Activated T-cell treated with anti-CD3 and anti-CD28 coated beads, Interleukin-2, amount 50 U/mL, for 4 hours (primary cell): Measurements from ENCODE around the gene PDE11A. TPM values are rescaled to one million over a fixed set of nuclear protein-coding genes. Genes with fewer than 3 reads are reported as not detected.
A peak's percentile ranks its signal among the peaks of the same experiment; 100 is the strongest.

ENCODE experiments used
- ATAC-seq, 2 donors: fragments of 200-7000 bp; cut with Tn5 transposase; one replicate each; pipeline ENCODE4 v1.10.0; 2021
- DNase-seq: peaks from one replicate; pipeline ENCODE4 v3.0.0-alpha.2; 2020
- H3K27me3 Mint-ChIP-seq: one replicate; pipeline ENCODE4 v1.8.0; 2021; ENCODE audit warnings: low read depth, mixed read lengths
- H3K36me3 Mint-ChIP-seq: one replicate; pipeline ENCODE4 v1.8.0; 2022; ENCODE audit warnings: mixed read lengths; ENCODE audit not compliant: insufficient read depth
- H3K4me1 Mint-ChIP-seq: one replicate; pipeline ENCODE4 v1.8.0; 2021; ENCODE audit warnings: low read depth, mixed read lengths
- H3K4me3 Mint-ChIP-seq: one replicate; pipeline ENCODE4 v1.8.0; 2021; ENCODE audit warnings: mild to moderate bottlenecking, moderate library complexity, mixed read lengths
- H3K9me3 Mint-ChIP-seq: one replicate; pipeline ENCODE4 v1.8.0; 2021; ENCODE audit warnings: mixed read lengths
- total RNA-seq, 3 donors: library from RNA; stranded (reverse); gene quantifications; one replicate each; pipeline ENCODE4 v1.2.1, GENCODE V29; 2021

Gene PDE11A
- total RNA-seq, 3 donors from 2014 or later, result not detected

DNA sequence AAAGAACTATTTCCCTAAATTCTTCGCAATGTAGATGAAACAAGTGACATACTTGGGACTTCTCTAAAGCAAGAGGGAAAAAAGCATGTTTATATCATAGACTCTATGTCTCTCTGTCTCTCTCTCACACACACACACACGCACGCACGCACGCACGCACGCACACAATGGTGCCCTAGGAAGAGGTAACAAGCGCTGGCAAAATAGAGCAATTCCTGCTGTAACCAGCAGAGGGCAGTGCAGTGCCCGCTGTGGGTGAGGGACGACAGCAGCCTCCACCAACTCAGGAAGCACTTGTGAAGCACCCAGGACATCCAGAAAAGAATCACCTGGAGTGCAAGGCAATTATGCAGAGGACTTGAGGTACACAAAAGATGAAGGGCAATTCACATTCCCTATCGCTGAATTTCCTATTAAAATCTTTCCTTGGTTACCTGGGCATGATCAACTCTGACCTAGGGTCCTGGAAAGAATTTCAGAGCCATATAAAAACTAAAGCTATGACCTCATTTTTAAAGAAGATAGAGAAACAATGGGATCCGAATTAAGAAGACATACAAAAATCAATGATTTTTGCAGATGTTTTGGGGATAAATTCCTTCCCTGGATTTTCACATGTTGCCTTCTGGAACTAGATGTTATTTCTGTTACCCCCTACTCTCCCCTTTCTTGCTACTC lies 166.4 kb downstream of the PDE11A start:
- Mint-ChIP-seq H3K4me3 (no peak overlapping the region), H3K27me3 (peaks cover 4% of the 10 kb centered on the region), H3K9me3 (no peaks in the 10 kb centered on the region), H3K4me1 (peaks cover 4% of the 10 kb centered on the region), H3K36me3 (no peaks in the 10 kb centered on the region)
- peak; percentile 66 to 79 for ATAC-seq
- peak; percentile 40 for DNase-seq

DNA sequence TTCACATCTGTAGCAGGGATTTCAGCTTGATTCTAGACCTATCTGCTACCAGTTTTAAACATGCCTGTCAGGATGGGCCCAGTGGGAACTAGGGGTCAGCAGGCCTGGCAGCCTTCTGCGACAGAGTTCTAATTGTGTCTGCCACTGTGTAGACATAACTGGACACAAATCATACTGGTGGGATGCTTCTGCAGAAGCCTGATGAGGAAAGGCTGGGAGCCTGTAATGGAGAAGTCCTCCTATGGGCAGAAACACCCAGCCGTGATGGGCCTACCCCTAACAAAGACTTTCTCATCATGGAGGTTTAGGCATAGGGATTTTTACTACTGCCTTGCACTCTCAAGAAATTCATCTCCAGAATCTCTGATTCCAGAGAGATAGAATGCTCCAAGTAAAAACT lies 166.9 kb downstream of the PDE11A start:
- DNase-seq (no peak), ATAC-seq (no peak)

DNA sequence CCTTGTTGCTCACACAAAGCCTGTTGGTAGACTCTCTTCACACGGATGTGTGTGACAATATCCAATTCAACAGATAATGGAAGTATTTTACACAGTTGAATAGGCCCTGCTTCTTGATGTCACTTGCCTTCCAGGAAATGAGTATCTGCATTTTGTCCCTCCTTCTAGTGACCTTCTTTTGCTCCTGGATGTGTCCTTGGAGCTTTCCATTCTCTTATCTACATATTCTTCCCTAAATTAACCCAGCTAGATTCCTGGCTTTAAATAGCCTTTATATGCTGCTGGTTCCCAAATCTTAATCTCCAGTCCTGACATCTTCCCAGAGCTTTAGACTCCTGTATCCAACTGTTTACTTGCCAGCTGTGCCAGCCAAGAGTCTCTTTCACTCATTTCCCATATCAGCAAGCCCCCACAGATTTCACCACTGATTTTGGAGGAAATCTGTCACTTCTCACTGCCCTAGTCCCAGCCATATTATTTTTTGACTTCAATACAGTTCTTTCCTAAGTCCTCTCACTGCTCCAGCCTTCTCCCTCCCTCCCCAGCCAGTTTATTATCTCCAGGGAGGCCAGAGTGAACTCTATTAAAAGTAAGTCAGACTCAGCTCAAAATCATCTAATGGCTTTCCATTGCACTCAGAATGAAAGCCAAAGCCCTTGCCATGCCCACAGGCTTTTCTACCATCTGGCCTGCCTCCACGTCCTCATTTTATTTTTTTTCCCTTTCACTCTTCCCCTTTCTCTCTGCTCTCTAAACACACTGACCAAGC lies 170.0 kb downstream of the PDE11A start:
- ATAC-seq, result no peak
- DNase-seq, result no peak
- H3K4me1 Mint-ChIP-seq, result no peaks in the 10 kb centered on the region
- H3K27me3 Mint-ChIP-seq, result peaks cover 4% of the 10 kb centered on the region
- H3K4me3 Mint-ChIP-seq, result no peak overlapping the region
- H3K9me3 Mint-ChIP-seq, result no peaks in the 10 kb centered on the region
- no peaks in the 10 kb centered on the region for H3K36me3 Mint-ChIP-seq

More for the DNA sequence above, 166.9 kb downstream of the PDE11A start:
- Mint-ChIP-seq H3K4me3 (no peak overlapping the region), H3K9me3 (no peaks in the 10 kb centered on the region), H3K4me1 (peaks cover 4% of the 10 kb centered on the region), H3K36me3 (no peaks in the 10 kb centered on the region), H3K27me3 (peaks cover 4% of the 10 kb centered on the region)

DNA sequence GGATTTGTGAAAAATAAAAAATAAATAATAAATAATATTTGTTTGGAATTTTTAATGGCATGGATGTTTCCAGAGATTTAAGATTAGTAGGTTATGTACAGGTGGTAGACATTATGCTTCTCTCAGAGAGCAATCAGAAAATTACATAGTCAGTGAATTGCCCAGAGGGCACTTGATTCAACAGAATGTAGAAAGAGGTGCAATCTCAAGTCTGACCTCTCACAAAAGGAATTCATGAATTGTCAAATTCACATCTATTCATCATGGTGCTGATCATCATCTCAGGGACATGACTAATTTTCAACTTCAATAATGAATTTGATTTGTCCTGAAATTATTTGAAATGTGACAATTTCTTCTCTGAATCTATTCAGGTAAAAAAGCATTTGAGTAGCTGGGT lies 172.5 kb downstream of the PDE11A start:
- no peak for ATAC-seq
- Mint-ChIP-seq H3K27me3 (peaks cover 4% of the 10 kb centered on the region), H3K36me3 (no peaks in the 10 kb centered on the region)

DNA sequence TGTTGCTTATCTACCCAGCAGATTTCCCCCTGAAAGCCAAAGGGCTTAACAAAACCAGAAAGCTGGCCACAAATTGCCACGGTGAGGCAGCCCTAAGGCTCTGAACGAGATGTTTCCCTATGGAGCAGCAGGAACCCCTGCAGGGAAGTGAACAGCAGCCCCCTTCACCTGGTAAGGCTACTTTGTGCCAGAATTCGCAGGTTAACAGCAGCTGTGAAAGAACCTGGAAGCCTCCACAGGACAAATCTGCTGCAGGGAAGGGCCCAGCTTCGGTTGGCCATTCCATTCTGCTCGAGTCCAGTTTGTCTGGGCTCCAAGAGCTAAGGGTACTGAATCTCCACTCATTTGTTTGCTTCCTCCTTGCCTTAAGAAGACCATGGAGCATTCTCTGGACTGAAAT lies 175.3 kb downstream of the PDE11A start:
- no peak for DNase-seq
- Mint-ChIP-seq H3K4me1 (no peaks in the 10 kb centered on the region), H3K4me3 (no peak overlapping the region), H3K27me3 (peaks cover 3% of the 10 kb centered on the region), H3K36me3 (no peaks in the 10 kb centered on the region), H3K9me3 (no peaks in the 10 kb centered on the region)
- no peak for ATAC-seq

More for the DNA sequence above, 172.5 kb downstream of the PDE11A start:
- Mint-ChIP-seq H3K9me3 (no peaks in the 10 kb centered on the region), H3K4me1 (no peaks in the 10 kb centered on the region), H3K4me3 (no peak overlapping the region)
- DNase-seq, result no peak

DNA sequence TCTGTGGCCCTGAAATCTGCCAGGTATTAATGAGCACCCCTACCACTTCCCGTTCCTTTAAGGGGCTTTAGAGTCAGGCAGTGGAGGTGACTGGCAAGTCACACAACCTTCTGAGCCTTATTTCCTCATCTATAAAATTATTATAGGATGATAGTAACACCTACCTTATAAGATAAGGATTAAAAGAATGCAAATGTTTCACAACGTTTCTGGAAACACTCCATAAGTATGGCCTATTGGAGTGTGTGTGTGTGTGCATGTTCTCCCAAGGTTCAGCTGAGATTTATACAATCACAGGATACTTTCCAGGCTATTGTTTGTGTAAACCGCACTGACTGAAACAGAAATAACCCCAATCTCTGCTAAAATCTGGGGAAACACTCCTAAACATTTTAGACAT lies 176.0 kb downstream of the PDE11A start:
- ATAC-seq, result no peak
- Mint-ChIP-seq H3K4me3 (no peak overlapping the region), H3K9me3 (no peaks in the 10 kb centered on the region), H3K27me3 (peaks cover 3% of the 10 kb centered on the region), H3K36me3 (no peaks in the 10 kb centered on the region), H3K4me1 (no peaks in the 10 kb centered on the region)
- DNase-seq, result no peak

DNA sequence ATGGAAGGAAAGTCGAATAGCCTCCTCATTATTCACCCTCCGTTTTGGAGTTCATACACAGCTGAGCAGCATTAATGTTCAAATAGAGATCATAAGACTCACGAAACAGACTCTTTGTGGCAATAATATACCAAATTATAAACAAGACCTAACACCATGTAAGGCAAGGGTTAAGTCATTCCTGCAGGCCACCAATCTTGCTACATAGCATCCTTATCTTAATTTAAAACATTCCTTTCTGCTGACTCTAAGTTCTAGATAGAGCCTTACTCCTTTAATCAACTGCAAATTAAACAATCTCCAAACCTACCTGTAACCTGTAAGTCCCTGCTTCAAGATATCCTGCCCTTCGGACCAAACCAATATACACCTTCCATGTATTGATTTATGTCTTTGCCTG lies 178.0 kb downstream of the PDE11A start:
- Mint-ChIP-seq H3K9me3 (no peaks in the 10 kb centered on the region), H3K36me3 (no peaks in the 10 kb centered on the region), H3K4me3 (no peak overlapping the region), H3K27me3 (peaks cover 3% of the 10 kb centered on the region), H3K4me1 (no peaks in the 10 kb centered on the region)
- DNase-seq, result no peak
- ATAC-seq, result no peak

DNA sequence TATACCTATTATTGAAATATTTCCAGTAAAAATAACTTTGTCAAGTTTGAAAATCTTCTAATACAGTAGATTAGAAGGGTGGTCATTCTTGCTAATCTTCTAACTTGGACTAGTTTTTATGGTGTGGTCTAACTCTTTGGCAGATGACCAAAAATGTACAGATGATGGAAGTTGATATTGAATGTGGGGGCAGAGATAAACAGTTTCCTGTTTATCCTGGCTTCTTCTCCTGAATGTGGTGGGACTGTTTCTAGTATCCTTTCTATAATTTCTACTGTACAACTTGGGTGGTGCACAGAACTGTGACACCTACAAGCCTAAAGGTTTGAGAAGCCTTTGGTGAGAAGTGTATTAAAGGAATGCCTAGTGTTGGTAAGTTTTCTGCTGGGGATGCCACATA lies 178.7 kb downstream of the PDE11A start:
- Mint-ChIP-seq H3K9me3 (no peaks in the 10 kb centered on the region), H3K27me3 (peaks cover 3% of the 10 kb centered on the region)
- no peak for ATAC-seq

DNA sequence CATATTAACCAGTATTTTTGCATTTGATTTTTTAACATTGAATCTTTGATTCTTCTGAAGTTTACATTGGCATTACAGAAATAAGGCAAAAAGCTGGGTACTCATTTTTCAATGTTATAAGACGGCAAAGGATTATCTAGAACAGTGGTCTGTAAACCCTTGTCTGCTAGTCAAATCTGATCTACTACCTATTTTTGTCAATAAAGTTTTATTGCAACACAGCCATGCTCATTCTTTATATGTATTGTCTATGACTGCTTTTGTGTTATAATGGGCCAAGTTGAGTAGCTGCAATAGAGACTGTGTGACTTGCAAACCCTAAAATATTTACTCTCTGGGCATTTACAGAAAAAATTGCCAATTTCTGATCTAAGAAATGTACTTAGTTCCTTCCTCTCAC lies 181.0 kb downstream of the PDE11A start:
- ATAC-seq (no peak), DNase-seq (no peak)
- H3K27me3 Mint-ChIP-seq, result peaks cover 3% of the 10 kb centered on the region
- H3K4me3 Mint-ChIP-seq, result no peak overlapping the region
- H3K9me3 Mint-ChIP-seq, result no peaks in the 10 kb centered on the region
- H3K4me1 Mint-ChIP-seq, result no peaks in the 10 kb centered on the region
- H3K36me3 Mint-ChIP-seq, result no peaks in the 10 kb centered on the region

More for the DNA sequence above, 178.7 kb downstream of the PDE11A start:
- H3K4me1 Mint-ChIP-seq, result no peaks in the 10 kb centered on the region
- DNase-seq, result no peak
- no peak overlapping the region for H3K4me3 Mint-ChIP-seq
- H3K36me3 Mint-ChIP-seq, result no peaks in the 10 kb centered on the region

DNA sequence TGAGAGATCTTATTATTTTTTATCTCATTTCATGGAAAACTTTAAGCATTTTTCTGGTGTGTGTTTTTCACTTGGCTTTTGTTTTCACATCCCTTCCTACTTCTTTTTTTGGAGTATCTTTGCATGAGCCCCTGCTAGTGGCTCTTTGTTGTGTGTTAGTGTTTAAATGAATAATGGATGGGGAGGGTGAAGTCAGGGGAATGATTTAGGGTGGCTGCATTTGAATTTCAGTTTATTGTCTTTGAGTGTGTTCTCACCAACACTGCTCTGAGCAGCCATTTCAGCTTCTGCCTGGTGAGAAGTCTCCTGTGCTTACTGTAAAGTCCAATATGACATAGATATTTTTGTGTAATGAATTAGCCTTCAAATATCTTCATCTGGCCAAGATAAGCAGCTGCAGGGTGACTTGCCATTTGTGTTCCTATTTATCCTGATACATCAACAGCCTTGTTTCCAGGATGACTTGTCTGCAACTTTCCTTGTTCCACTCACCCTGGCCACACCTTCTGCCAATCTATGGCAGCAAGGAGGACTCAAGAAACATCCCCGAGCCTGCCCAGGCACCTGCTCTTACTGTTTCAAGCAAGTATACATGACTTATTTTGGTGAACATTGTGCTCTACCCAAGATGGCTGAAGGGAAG lies 182.6 kb downstream of the PDE11A start:
- ATAC-seq (no peak), DNase-seq (no peak)
- H3K4me1 Mint-ChIP-seq, result no peaks in the 10 kb centered on the region
- H3K4me3 Mint-ChIP-seq, result no peak overlapping the region
- peaks cover 3% of the 10 kb centered on the region for H3K27me3 Mint-ChIP-seq
- H3K9me3 Mint-ChIP-seq, result no peaks in the 10 kb centered on the region
- no peaks in the 10 kb centered on the region for H3K36me3 Mint-ChIP-seq

DNA sequence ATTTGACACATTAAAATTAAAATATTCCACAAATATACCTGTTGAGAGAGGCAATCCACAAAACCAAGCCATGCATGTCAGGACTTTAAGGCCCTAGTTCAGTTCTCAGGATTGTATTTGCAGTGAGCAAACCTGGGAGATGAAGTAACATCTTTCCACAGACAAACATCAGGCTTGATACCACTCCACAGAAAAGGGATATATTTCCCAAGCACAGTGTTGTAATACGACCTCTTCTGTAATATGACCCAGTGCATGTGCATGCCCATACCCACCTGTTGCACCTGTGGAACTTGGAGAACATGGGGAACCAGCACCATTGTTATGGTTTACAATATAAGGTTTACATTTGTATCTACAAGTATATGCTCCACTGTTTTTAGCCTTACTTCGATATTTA lies 184.0 kb downstream of the PDE11A start:
- Mint-ChIP-seq H3K36me3 (no peaks in the 10 kb centered on the region), H3K27me3 (peaks cover 5% of the 10 kb centered on the region)

DNA sequence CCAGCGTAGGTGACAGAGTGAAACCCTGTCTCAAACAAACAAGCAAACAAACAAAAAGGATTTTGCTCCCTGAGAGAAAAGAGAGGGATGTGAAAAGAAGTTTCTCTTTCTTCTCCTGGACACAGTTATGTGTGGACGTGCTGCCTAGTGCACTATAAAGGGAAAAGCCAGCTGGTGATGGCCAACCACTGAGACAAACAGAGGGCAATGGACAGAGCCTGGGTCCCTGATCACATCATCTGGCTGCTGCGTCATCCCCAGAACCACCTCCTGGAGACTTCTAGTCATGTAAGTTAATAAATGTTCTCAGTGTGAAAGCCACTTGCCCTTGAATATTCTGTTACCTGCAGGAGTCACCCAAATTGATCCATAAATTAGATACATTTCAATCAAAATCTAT lies 184.9 kb downstream of the PDE11A start:
- H3K36me3 Mint-ChIP-seq, result no peaks in the 10 kb centered on the region
- no peak overlapping the region for H3K4me3 Mint-ChIP-seq
- H3K9me3 Mint-ChIP-seq, result no peaks in the 10 kb centered on the region
- peaks cover 3% of the 10 kb centered on the region for H3K27me3 Mint-ChIP-seq
- ATAC-seq, result no peak
- no peaks in the 10 kb centered on the region for H3K4me1 Mint-ChIP-seq
- no peak for DNase-seq

More for the DNA sequence above, 184.0 kb downstream of the PDE11A start:
- Mint-ChIP-seq H3K9me3 (no peaks in the 10 kb centered on the region), H3K4me3 (no peak overlapping the region), H3K4me1 (no peaks in the 10 kb centered on the region)
- DNase-seq (no peak), ATAC-seq (no peak)

DNA sequence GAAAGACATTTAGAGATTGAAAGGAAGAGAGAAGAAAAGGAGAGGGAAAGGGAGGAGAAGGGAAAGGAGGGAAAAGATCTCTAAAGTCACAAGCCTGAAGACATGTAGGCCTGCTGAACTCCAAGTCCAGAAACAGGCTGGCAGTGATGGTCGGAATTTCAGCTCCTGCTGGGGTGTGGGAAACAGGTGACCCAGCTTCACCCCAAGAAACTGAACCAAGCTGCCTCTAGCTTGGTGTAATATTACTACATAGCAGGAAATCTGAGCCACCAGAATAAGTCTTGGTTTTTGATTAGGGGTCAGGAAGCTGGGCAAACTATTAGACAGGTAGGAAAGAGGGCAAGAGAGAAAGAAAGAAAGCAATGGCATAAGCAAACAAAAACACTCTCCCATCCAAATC lies 185.8 kb downstream of the PDE11A start:
- DNase-seq, result no peak
- no peak for ATAC-seq
- Mint-ChIP-seq H3K36me3 (no peaks in the 10 kb centered on the region), H3K4me3 (no peak overlapping the region), H3K9me3 (no peaks in the 10 kb centered on the region), H3K27me3 (peaks cover 3% of the 10 kb centered on the region), H3K4me1 (no peaks in the 10 kb centered on the region)

DNA sequence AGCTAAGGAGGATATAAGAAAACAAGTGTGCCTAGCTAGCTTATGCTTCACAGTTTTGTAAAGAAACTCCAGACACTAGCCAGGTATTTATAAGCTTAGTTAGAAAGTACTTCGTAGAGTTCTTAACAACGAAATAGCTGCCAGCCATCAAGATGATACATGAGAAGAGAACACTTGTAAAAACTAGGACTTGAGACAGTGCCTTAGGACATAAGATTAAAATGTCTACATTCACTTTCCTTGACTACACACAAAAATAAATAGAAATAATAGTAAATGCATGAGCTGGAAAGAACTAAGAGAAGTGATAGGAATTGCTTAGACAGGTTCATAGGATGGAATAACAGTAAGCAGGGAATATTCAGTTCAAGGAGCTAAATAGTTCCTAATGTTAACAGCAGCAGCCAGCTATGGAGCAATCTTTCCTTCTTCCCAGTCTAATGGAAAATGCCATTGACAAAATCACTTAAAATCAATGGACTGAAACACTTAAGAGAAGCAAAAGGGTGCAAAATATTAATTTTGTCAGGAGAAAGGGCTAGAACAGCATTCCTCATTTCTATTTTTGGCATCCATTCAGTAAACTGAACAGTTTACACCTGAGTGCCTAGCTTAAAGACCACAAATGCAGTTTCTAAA lies 186.6 kb downstream of the PDE11A start:
- no peak for ATAC-seq

More for the DNA sequence above, 186.6 kb downstream of the PDE11A start:
- Mint-ChIP-seq H3K36me3 (no peaks in the 10 kb centered on the region), H3K4me3 (no peak overlapping the region), H3K27me3 (peaks cover 4% of the 10 kb centered on the region), H3K9me3 (no peaks in the 10 kb centered on the region), H3K4me1 (no peaks in the 10 kb centered on the region)
- DNase-seq, result no peak
